ENCODE data around the gene DEFB132. TPM values are rescaled to one million over a fixed set of nuclear protein-coding genes. Genes with fewer than 3 reads are reported as not detected.

Gene DEFB132
- total RNA-seq, 1 donor from 2014 or later = not detected

GRCh38 chr20:276620-277495, 19.3 kb downstream of the DEFB132 start:
- Mint-ChIP-seq H3K27me3 (ENCODE audit: unreplicated experiment) (peaks cover 6% of the 10 kb centered on the region), H3K27ac (ENCODE audit: unreplicated experiment) (no peak overlapping the region), H3K36me3 (ENCODE audit: unreplicated experiment) (peaks cover 16% of the 10 kb centered on the region), H3K9me3 (ENCODE audit: unreplicated experiment) (peaks cover 4% of the 10 kb centered on the region), H3K4me3 (ENCODE audit: unreplicated experiment) (no peak overlapping the region), H3K4me1 (ENCODE audit: low read depth, unreplicated experiment) (no peaks in the 10 kb centered on the region)
- DNase-seq = no peak
- no peak for TF ChIP-seq CTCF (IDR thresholded peaks at IDR 0.05; ENCODE audit: partially characterized antibody, unreplicated experiment)

- H3K9me3 Mint-ChIP-seq (ENCODE audit: unreplicated experiment) = peaks cover 4% of the 10 kb centered on the region
- H3K4me1 Mint-ChIP-seq (ENCODE audit: low read depth, unreplicated experiment) = no peaks in the 10 kb centered on the region
- H3K36me3 Mint-ChIP-seq (ENCODE audit: unreplicated experiment) = peaks cover 21% of the 10 kb centered on the region
- TF ChIP-seq CTCF (IDR thresholded peaks at IDR 0.05; ENCODE audit: partially characterized antibody, unreplicated experiment) = no peak
- H3K4me3 Mint-ChIP-seq (ENCODE audit: unreplicated experiment) = no peak overlapping the region
- H3K27ac Mint-ChIP-seq (ENCODE audit: unreplicated experiment) = no peak overlapping the region
- DNase-seq = no peak
- peaks cover 2% of the 10 kb centered on the region for H3K27me3 Mint-ChIP-seq (ENCODE audit: unreplicated experiment)
Measured at GRCh38 chr20:277496-277781, 19.9 kb downstream of the DEFB132 start.

- Mint-ChIP-seq H3K9me3 (ENCODE audit: unreplicated experiment) (peaks cover 4% of the 10 kb centered on the region), H3K4me3 (ENCODE audit: unreplicated experiment) (no peak overlapping the region), H3K4me1 (ENCODE audit: low read depth, unreplicated experiment) (no peaks in the 10 kb centered on the region), H3K27ac (ENCODE audit: unreplicated experiment) (no peak overlapping the region), H3K36me3 (ENCODE audit: unreplicated experiment) (peaks cover 21% of the 10 kb centered on the region), H3K27me3 (ENCODE audit: unreplicated experiment) (no peaks in the 10 kb centered on the region)
- TF ChIP-seq CTCF (IDR thresholded peaks at IDR 0.05; ENCODE audit: partially characterized antibody, unreplicated experiment) = no peak
- DNase-seq = no peak
Measured at GRCh38 chr20:278181-278580, 20.7 kb downstream of the DEFB132 start.

GRCh38 chr20:278607-279571, 21.4 kb downstream of the DEFB132 start:
- H3K9me3 Mint-ChIP-seq (ENCODE audit: unreplicated experiment) = peaks cover 4% of the 10 kb centered on the region
- H3K4me1 Mint-ChIP-seq (ENCODE audit: low read depth, unreplicated experiment) = no peaks in the 10 kb centered on the region
- no peak overlapping the region for H3K4me3 Mint-ChIP-seq (ENCODE audit: unreplicated experiment)
- peak; percentile 61 for DNase-seq
- peaks cover 21% of the 10 kb centered on the region for H3K36me3 Mint-ChIP-seq (ENCODE audit: unreplicated experiment)
- TF ChIP-seq CTCF (IDR thresholded peaks at IDR 0.05; ENCODE audit: partially characterized antibody, unreplicated experiment) = no peak
- H3K27me3 Mint-ChIP-seq (ENCODE audit: unreplicated experiment) = no peaks in the 10 kb centered on the region
- H3K27ac Mint-ChIP-seq (ENCODE audit: unreplicated experiment) = no peak overlapping the region

Data from glutamatergic neuron (in vitro differentiated cells).